KMS-11 (cell line): ENCODE measurements around the gene PADI4.

Experiments used
- H2AFZ ChIP-seq: fragments of 200-600 bp; sonication (generic); 2 replicates; pipeline ENCODE4 v1.6.1; 2016; ENCODE audit warnings: antibody characterized with exemption, mixed run types, low read depth
- H3K27ac ChIP-seq: fragments of 200-600 bp; sonication (generic); 2 replicates; pipeline ENCODE4 v1.6.1; 2016; ENCODE audit warnings: mild to moderate bottlenecking, mixed run types
- H3K27me3 ChIP-seq: fragments of 200-600 bp; sonication (generic); 2 replicates; pipeline ENCODE4 v1.6.1; 2017; ENCODE audit warnings: mild to moderate bottlenecking, low read depth, mixed run types, moderate library complexity; ENCODE audit not compliant: insufficient read depth
- H3K36me3 ChIP-seq: fragments of 200-600 bp; sonication (generic); 2 replicates; pipeline ENCODE4 v1.6.1; 2017; ENCODE audit warnings: mild to moderate bottlenecking, mixed run types; ENCODE audit not compliant: insufficient read depth
- H3K4me1 ChIP-seq: fragments of 200-600 bp; sonication (generic); 2 replicates; pipeline ENCODE4 v1.6.1; 2016; ENCODE audit warnings: mild to moderate bottlenecking, low read depth, mixed run types; ENCODE audit not compliant: poor library complexity, severe bottlenecking
- H3K4me2 ChIP-seq: fragments of 200-600 bp; sonication (generic); 2 replicates; pipeline ENCODE4 v1.7.0; 2016; ENCODE audit warnings: mild to moderate bottlenecking, mixed run types
- H3K4me3 ChIP-seq: fragments of 200-600 bp; sonication (generic); IDR thresholded peaks from 2 replicates; pipeline ENCODE4 v1.6.1; 2017; ENCODE audit warnings: low read depth, low read length, mixed read lengths; ENCODE audit not compliant: insufficient read depth
- H3K79me2 ChIP-seq: fragments of 200-600 bp; sonication (generic); 2 replicates; pipeline ENCODE4 v1.6.1; 2016; ENCODE audit warnings: low read depth, mixed run types; ENCODE audit not compliant: insufficient read depth
- H3K9ac ChIP-seq: fragments of 200-600 bp; sonication (generic); 2 replicates; pipeline ENCODE4 v1.6.1; 2016; ENCODE audit warnings: mild to moderate bottlenecking, mixed run types
- H4K20me1 ChIP-seq: fragments of 200-600 bp; sonication (generic); 2 replicates; pipeline ENCODE4 v1.6.1; 2016; ENCODE audit warnings: mild to moderate bottlenecking, mixed run types; ENCODE audit not compliant: insufficient read depth
- CTCF ChIP-seq: fragments of 200-600 bp; sonication (generic); conservative IDR thresholded peaks from 2 replicates; pipeline ENCODE4 v1.6.1; 2017; ENCODE audit warnings: low read depth, mild to moderate bottlenecking, antibody characterized with exemption, low read length, moderate library complexity, mixed read lengths

PADI4 gene

GRCh38 chr1:17397910-17398695 lies 90.1 kb downstream of the PADI4 start:
- H3K4me2 ChIP-seq, result no peak overlapping the region
- no peak overlapping the region for H3K4me3 ChIP-seq
- H3K27ac ChIP-seq, result no peak overlapping the region
- H3K4me1 ChIP-seq, result no peaks in the 10 kb centered on the region
- H3K36me3 ChIP-seq, result no peaks in the 10 kb centered on the region
- H4K20me1 ChIP-seq, result no peaks in the 10 kb centered on the region
- H3K9ac ChIP-seq, result no peak overlapping the region
- H2AFZ ChIP-seq, result no peak overlapping the region
- H3K27me3 ChIP-seq, result peaks cover 38% of the 10 kb centered on the region; the same call in 1 of the 2 replicates
- H3K79me2 ChIP-seq, result no peaks in the 10 kb centered on the region
- TF ChIP-seq CTCF, result no peak

- H3K79me2 ChIP-seq, result no peaks in the 10 kb centered on the region
- H2AFZ ChIP-seq, result no peak overlapping the region
- no peak overlapping the region for H3K4me2 ChIP-seq
- no peak overlapping the region for H3K4me3 ChIP-seq
- TF ChIP-seq CTCF, result no peak
- H3K36me3 ChIP-seq, result no peaks in the 10 kb centered on the region
- no peak overlapping the region for H3K27ac ChIP-seq
- H4K20me1 ChIP-seq, result no peaks in the 10 kb centered on the region
- no peak overlapping the region for H3K9ac ChIP-seq
- no peaks in the 10 kb centered on the region for H3K4me1 ChIP-seq
- peaks cover 13% of the 10 kb centered on the region; the same call in 1 of the 2 replicates for H3K27me3 ChIP-seq
Observed at GRCh38 chr1:17400725-17401341, 92.8 kb downstream of the PADI4 start.

DNA sequence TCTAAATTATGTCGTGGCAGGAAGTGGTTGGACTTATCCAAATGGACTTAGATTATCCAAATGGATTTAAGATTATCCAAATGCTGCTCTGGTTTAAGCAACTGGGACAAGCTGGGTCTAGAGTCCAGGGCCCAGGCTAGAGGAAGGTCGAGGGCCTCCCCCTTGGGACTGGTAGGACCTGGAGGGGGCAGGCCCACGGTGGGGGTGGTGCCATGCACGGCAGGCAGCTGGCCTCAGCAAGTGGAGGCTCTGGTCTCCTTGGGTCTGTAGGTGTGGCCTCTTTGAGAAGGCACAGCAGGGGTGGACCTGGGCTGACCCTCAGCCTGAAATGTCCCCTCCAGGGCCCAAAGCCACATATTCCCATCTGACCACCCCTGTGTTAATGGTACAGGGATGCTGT lies 93.8 kb downstream of the PADI4 start:
- Histone ChIP-seq H3K27ac (no peak overlapping the region), H3K27me3 (peaks cover 8% of the 10 kb centered on the region; the same call in 1 of the 2 replicates), H3K79me2 (no peaks in the 10 kb centered on the region), H3K4me2 (no peak overlapping the region), H3K4me3 (no peak overlapping the region), H4K20me1 (no peaks in the 10 kb centered on the region), H3K9ac (no peak overlapping the region), H2AFZ (no peak overlapping the region), H3K4me1 (no peaks in the 10 kb centered on the region), H3K36me3 (no peaks in the 10 kb centered on the region)
- TF ChIP-seq CTCF, result no peak

DNA sequence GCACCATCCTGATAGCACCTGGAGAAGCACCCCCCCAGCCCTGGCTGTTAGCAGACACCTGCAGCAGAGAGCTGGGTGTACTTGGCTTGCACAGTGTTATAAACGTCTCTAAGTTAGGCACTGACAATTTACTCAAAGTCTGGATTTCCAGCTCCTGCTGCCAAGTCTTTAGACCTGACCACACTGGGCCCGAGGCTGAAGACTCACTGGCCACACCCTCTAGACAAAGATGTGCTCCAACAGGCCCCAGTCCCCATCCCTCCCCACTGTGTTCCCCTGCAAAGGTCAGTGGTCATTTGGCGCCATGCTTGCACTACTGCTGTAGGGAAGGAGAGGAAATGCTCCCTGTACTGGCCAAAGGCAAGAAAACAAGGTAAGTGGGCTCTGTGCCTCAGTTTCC lies 95.1 kb downstream of the PADI4 start:
- Histone ChIP-seq H3K27ac (no peak overlapping the region), H3K4me2 (no peak overlapping the region), H2AFZ (no peak overlapping the region), H3K4me3 (no peak overlapping the region), H4K20me1 (no peaks in the 10 kb centered on the region), H3K27me3 (peaks cover 2% of the 10 kb centered on the region; the same call in 1 of the 2 replicates), H3K79me2 (no peaks in the 10 kb centered on the region), H3K9ac (no peak overlapping the region), H3K36me3 (no peaks in the 10 kb centered on the region), H3K4me1 (no peaks in the 10 kb centered on the region)
- TF ChIP-seq CTCF, result no peak
